PFSK-1 (cell line): ENCODE data around the gene DENND1B.

Experiments used
- FOXP2 ChIP-seq: optimal IDR thresholded peaks from 2 replicates; pipeline ENCODE3; 2011; ENCODE audit warnings: borderline replicate concordance, control low read depth, inconsistent platforms; ENCODE audit not compliant: insufficient read depth; ENCODE audit errors: extremely low read length, extremely low read depth
- POLR2AphosphoS5 ChIP-seq: IDR thresholded peaks from 2 replicates; pipeline ENCODE4 v1.6.1; 2012; ENCODE audit warnings: low read depth, mild to moderate bottlenecking, control low read depth, low read length, moderate library complexity
- REST ChIP-seq, 2 experiments: IDR thresholded peaks; 2 replicates each; pipeline versions ENCODE4 v1.6.1 to v1.8.0; 2011 to 2012; ENCODE audit warnings: low read depth in 2 of 2, low read length in 2 of 2, control low read depth in 1 of 2, inconsistent platforms in 1 of 2, mild to moderate bottlenecking in 1 of 2, moderate library complexity in 1 of 2; ENCODE audit not compliant: insufficient read depth in 1 of 2
- SIN3A ChIP-seq: IDR thresholded peaks from 2 replicates; pipeline ENCODE4 v1.6.1; 2012; ENCODE audit warnings: mild to moderate bottlenecking, low read length, moderate library complexity, borderline replicate concordance; ENCODE audit not compliant: insufficient read depth
- TAF1 ChIP-seq: IDR thresholded peaks from 2 replicates; pipeline ENCODE4 v1.6.1; 2012; ENCODE audit warnings: low read length, control low read depth, borderline replicate concordance; ENCODE audit not compliant: insufficient read depth

GRCh38 chr1:197768014-197768805 lies 7.1 kb downstream of the DENND1B start:
- TF ChIP-seq REST (IDR thresholded peaks at IDR 0.05; ENCODE audit: insufficient read depth in 1 of 2, low read depth in 2 of 2, low read length in 2 of 2) (no peak), POLR2AphosphoS5 (no peak), FOXP2 (no peak), TAF1 (no peak), SIN3A (no peak)
